Raji (cell line): ENCODE results near the gene CD300LF.

ENCODE experiments used
- POLR2A ChIP-seq: IDR thresholded peaks from 2 replicates; pipeline ENCODE4 v1.6.1; 2011; ENCODE audit warnings: low read depth, low read length, control low read depth; ENCODE audit not compliant: insufficient read depth

Gene CD300LF

DNA sequence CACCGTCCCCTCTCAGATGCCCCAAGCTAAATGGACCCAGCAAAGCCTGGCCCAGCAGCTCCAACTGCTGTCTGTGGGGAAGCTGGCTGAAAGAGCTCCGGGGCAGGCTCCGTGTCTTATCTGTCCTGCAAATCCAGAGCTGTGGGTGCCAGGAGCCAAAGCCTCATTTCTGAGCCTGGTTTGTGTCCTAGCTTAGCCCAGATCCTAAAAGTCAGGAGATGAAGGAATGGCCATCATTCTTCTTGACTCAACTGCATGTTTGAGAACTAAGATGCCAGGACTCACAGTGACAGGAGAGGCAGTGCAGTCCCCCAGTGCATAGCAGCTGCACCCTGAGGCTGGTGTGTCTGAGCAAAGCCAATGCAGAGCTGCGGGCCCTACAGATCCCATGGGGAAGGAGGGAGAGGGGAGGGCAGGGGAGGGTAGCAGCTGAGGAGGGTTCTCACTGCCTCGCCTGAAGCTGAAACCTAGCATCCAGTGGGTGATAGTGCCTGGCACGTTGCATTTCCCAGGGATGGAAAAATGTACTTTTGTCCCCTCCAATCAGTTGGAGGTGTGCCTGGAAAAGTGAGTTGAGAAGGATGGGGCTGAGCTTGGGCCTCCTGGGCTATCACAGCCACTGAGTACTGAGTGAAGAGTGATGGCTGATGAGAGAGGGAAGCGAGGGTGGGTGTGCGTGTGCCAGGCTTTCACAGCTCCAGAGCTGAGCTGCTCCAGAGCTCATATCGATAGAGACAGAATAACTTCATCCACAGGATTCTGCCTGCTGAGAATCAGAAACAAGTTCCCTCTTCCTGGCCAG lies 64.7 kb downstream of the CD300LF start:
- TF ChIP-seq POLR2A = no peak

DNA sequence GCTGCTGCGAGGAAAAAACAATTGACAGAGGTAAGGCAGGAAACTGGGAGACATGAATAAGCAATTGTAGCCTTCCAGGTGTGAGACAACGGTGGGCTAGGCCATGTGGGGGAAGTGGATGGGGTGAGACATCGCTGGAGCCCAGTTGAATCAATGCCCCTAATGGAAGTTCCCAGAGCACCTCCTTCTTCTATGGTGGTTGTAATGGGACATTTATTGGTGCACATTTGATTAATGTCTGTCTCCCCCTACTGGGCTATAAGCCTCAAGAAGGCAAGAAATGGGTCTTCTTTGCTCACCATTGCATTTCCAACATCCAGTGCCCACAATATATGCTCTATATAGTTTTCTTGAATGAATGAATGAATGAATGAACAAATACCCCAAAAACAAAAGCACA lies 66.5 kb downstream of the CD300LF start:
- no peak for TF ChIP-seq POLR2A

- TF ChIP-seq POLR2A = no peak
These were observed 67.7 kb downstream of the CD300LF start for GRCh38 chr17:74645010-74645409.

DNA sequence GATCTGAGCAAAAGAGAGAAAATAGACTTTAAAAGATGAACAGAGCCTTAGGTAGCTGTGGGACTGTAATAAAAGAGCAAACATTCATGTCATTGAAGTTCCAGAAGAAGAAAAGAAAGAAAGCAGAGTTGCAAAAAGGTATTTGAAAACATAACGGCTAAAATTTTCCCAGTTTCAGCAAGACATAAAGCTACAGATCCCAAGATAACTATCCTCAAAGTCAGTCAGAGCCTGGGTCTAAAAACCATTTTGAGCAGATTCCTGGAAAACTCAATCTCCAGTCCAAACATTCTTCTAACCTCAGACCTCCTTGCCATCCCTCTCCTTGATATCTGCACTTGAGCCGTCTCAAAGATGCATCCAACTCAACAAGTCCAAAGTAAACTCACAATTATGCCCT lies 68.3 kb downstream of the CD300LF start:
- no peak for TF ChIP-seq POLR2A
